H1 (cell line): ENCODE data around the gene RAVER2. TPM values are rescaled to one million over a fixed set of nuclear protein-coding genes. Genes with fewer than 3 reads are reported as not detected.

Source experiments
- CTCF ChIA-PET: fragments of 300-600 bp; sonication (Branson Sonifier 250); formaldehyde crosslinking; loops from one replicate; lab custom pipeline; 2021; ENCODE audit not compliant: partially characterized antibody; lab: Charles Lee
- POLR2A ChIA-PET: fragments of 300-600 bp; sonication (Branson Sonifier 250); formaldehyde crosslinking; loops from one replicate; lab custom pipeline; 2021; ENCODE audit warnings: inconsistent platforms; ENCODE audit not compliant: partially characterized antibody; lab: Charles Lee
- DNase-seq, 2 experiments: peaks; one replicate each; pipeline versions ENCODE4 v3.0.0 to v3.0.0-alpha.2; 2010 to 2022; ENCODE audit warnings: low spot score in 2 of 2, low read depth in 1 of 2, mixed read lengths in 1 of 2
- FAIRE-seq: peaks from 2 replicates; lab custom pipeline; 2011; peaks lifted over from hg19 to GRCh38; lab: Jason Lieb, UNC
- H2AFZ ChIP-seq: 2 replicates; pipeline ENCODE4 v1.8.1; 2012; ENCODE audit warnings: low read length, inconsistent platforms
- H2AK5ac ChIP-seq: 2 replicates; pipeline ENCODE4 v1.6.1; 2013; ENCODE audit warnings: low read depth, low read length
- H2BK120ac ChIP-seq: replicated peaks from 2 replicates; pipeline ENCODE3; 2013; ENCODE audit warnings: low read depth, low read length, inconsistent platforms
- H2BK12ac ChIP-seq: 2 replicates; pipeline ENCODE4 v1.6.1; 2013; ENCODE audit warnings: low read depth, low read length
- H2BK15ac ChIP-seq: 2 replicates; pipeline ENCODE4 v1.6.1; 2013; ENCODE audit warnings: low read length
- H2BK20ac ChIP-seq: 2 replicates; pipeline ENCODE4 v1.6.1; 2013; ENCODE audit warnings: low read length
- H2BK5ac ChIP-seq: 2 replicates; pipeline ENCODE4 v1.6.1; 2013; ENCODE audit warnings: low read depth, low read length
- H3K14ac ChIP-seq: 2 replicates; pipeline ENCODE4 v1.6.1; 2013; ENCODE audit warnings: inconsistent platforms; ENCODE audit not compliant: insufficient read length
- H3K18ac ChIP-seq: 2 replicates; pipeline ENCODE4 v1.6.1; 2013; ENCODE audit warnings: low read length; ENCODE audit errors: extremely low read depth
- H3K23ac ChIP-seq: 2 replicates; pipeline ENCODE4 v1.6.1; 2013; ENCODE audit warnings: inconsistent platforms; ENCODE audit not compliant: insufficient read length
- H3K23me2 ChIP-seq: 2 replicates; pipeline ENCODE4 v1.6.1; 2013; ENCODE audit warnings: low read depth, low read length
- H3K27ac ChIP-seq: 2 replicates; pipeline ENCODE4 v1.6.1; 2011; ENCODE audit warnings: low read depth, low read length, inconsistent platforms
- H3K27me3 ChIP-seq, 4 experiments: replicated peaks in 1 of 4; 1 replicate in 1 of 4; 2 replicates in 3 of 4; pipeline versions ENCODE4 v1.6.1 to v1.8.1; 2011 to 2013; ENCODE audit warnings: low read length in 3 of 4, mild to moderate bottlenecking in 3 of 4, inconsistent platforms in 2 of 4, mixed read lengths in 2 of 4, moderate library complexity in 1 of 4; ENCODE audit not compliant: control insufficient read depth in 3 of 4, insufficient read depth in 3 of 4; ENCODE audit errors: extremely low read depth in 1 of 4
- H3K36me3 ChIP-seq, 4 experiments: 2 replicates each; pipeline versions ENCODE4 v1.6.1 to v1.8.1; 2011 to 2013; ENCODE audit warnings: mild to moderate bottlenecking in 4 of 4, low read length in 3 of 4, moderate library complexity in 2 of 4, control low read depth in 1 of 4, inconsistent platforms in 1 of 4; ENCODE audit not compliant: insufficient read depth in 4 of 4, control insufficient read depth in 2 of 4
- H3K4ac ChIP-seq: replicated peaks from 2 replicates; pipeline ENCODE3; 2013; ENCODE audit warnings: low read length, low read depth, mixed read lengths, inconsistent platforms; ENCODE audit not compliant: insufficient read length
- H3K4me1 ChIP-seq, 4 experiments: replicated peaks in 1 of 4; 1 replicate in 1 of 4; 2 replicates in 3 of 4; pipeline versions ENCODE4 v1.6.1 to v1.8.1; 2011 to 2013; ENCODE audit warnings: low read length in 3 of 4, inconsistent platforms in 2 of 4, mixed read lengths in 1 of 4; ENCODE audit not compliant: insufficient read depth in 4 of 4, control insufficient read depth in 3 of 4
- H3K4me2 ChIP-seq, 2 experiments: 2 replicates each; pipeline versions ENCODE4 v1.6.1 to v1.8.1; 2011 to 2013; ENCODE audit warnings: low read depth in 2 of 2, low read length in 2 of 2, control low read depth in 1 of 2, inconsistent platforms in 1 of 2, mild to moderate bottlenecking in 1 of 2; ENCODE audit not compliant: insufficient read depth in 1 of 2
- H3K4me3 ChIP-seq, 4 experiments: fragments of 200-600, 300-600 bp in 1 of 4; sonication (generic), shearing (Covaris generic), sonication (Bioruptor Twin) in 1 of 4; 2 replicates each; pipeline versions ENCODE4 v1.5.1 to v1.8.1; 2011 to 2016; ENCODE audit warnings: low read length in 4 of 4, low read depth in 3 of 4, control low read depth in 2 of 4, inconsistent platforms in 2 of 4, mild to moderate bottlenecking in 2 of 4, mixed read lengths in 1 of 4, moderate library complexity in 1 of 4; ENCODE audit not compliant: insufficient read depth in 2 of 4; ENCODE audit errors: extremely low read depth in 1 of 4
- H3K56ac ChIP-seq: replicated peaks from 2 replicates; pipeline ENCODE3; 2013; ENCODE audit warnings: low read depth, mild to moderate bottlenecking, mixed read lengths, low read length, inconsistent platforms; ENCODE audit not compliant: insufficient read length
- H3K79me1 ChIP-seq: 2 replicates; pipeline ENCODE4 v1.6.1; 2013; ENCODE audit warnings: low read depth, low read length, control low read depth
- H3K79me2 ChIP-seq, 2 experiments: 2 replicates each; pipeline versions ENCODE4 v1.6.1 to v1.8.1; 2012 to 2013; ENCODE audit warnings: low read length in 2 of 2, mild to moderate bottlenecking in 2 of 2, inconsistent platforms in 1 of 2; ENCODE audit not compliant: insufficient read depth in 2 of 2, control insufficient read depth in 1 of 2
- H3K9ac ChIP-seq, 4 experiments: replicated peaks in 1 of 4; 1 replicate in 1 of 4; 2 replicates in 3 of 4; pipeline versions ENCODE4 v1.6.1 to v1.8.1; 2011 to 2013; ENCODE audit warnings: low read depth in 3 of 4, low read length in 3 of 4, control low read depth in 2 of 4, mild to moderate bottlenecking in 2 of 4, moderate library complexity in 2 of 4, inconsistent platforms in 1 of 4; ENCODE audit errors: extremely low read depth in 1 of 4
- H3K9me3 ChIP-seq, 2 experiments: 2 replicates each; pipeline versions ENCODE4 v1.6.1 to v1.8.1; 2012 to 2013; ENCODE audit warnings: mild to moderate bottlenecking in 2 of 2, moderate library complexity in 2 of 2, control low read depth in 1 of 2, inconsistent platforms in 1 of 2, low read depth in 1 of 2, low read length in 1 of 2, mixed read lengths in 1 of 2; ENCODE audit not compliant: insufficient read depth in 2 of 2
- H4K20me1 ChIP-seq, 2 experiments: replicated peaks in 1 of 2; 2 replicates each; pipeline versions ENCODE3 to v1.8.1; 2011 to 2013; ENCODE audit warnings: inconsistent platforms in 2 of 2, low read length in 2 of 2, mild to moderate bottlenecking in 1 of 2; ENCODE audit not compliant: insufficient read depth in 2 of 2, control insufficient read depth in 1 of 2
- H4K5ac ChIP-seq: 2 replicates; pipeline ENCODE4 v1.6.1; 2013; ENCODE audit warnings: low read length, low read depth, mixed read lengths, inconsistent platforms; ENCODE audit not compliant: insufficient read length
- H4K8ac ChIP-seq: 2 replicates; pipeline ENCODE4 v1.8.0; 2013; ENCODE audit warnings: mild to moderate bottlenecking, moderate library complexity, low read length, inconsistent platforms; ENCODE audit not compliant: insufficient read depth; ENCODE audit errors: extremely low read depth
- H4K91ac ChIP-seq: replicated peaks from 2 replicates; pipeline ENCODE3; 2013; ENCODE audit warnings: low read length, mixed read lengths, inconsistent platforms; ENCODE audit not compliant: insufficient read length
- KDM4A ChIP-seq: IDR thresholded peaks from one replicate; pipeline ENCODE4 v1.7.1; 2012; ENCODE audit warnings: low read depth, mild to moderate bottlenecking, moderate library complexity, low read length, inconsistent platforms; ENCODE audit not compliant: severe bottlenecking
- MAX ChIP-seq: IDR thresholded peaks from 2 replicates; pipeline ENCODE4 v1.6.1; 2012; ENCODE audit warnings: inconsistent platforms
- WGBS, 2 experiments: shearing (Covaris generic) in 1 of 2; methylation state at CpG; one replicate each; pipeline versions ENCODE4 v1.1.6 to v1.1.7; 2013 to 2015; ENCODE audit warnings: low lambda C conversion rate in 2 of 2, mixed read lengths in 2 of 2, inconsistent platforms in 1 of 2, low coverage in 1 of 2, missing lambda C conversion rate in 1 of 2; ENCODE audit not compliant: insufficient replicate concordance in 2 of 2, insufficient coverage in 1 of 2, insufficient read length in 1 of 2; ENCODE audit errors: extremely low coverage in 1 of 2, missing lambda C conversion rate in 1 of 2; 5-methylcytosine and 5-hydroxymethylcytosine counted together
- polyA plus RNA-seq, 7 experiments: library from polyadenylated mRNA; depleted of rRNA in 3 of 7; stranded (reverse) in 5 of 7; unstranded in 2 of 7; fragments of >200 nt in 5 of 7; fragments of 200-250 nt in 2 of 7; gene quantifications; 1 replicate in 5 of 7; 2 replicates in 1 of 7; 4 replicates in 1 of 7; pipeline versions ENCODE4 v1.2.1 to v1.2.3, GENCODE V29; 2011 to 2013; ENCODE audit warnings: missing spikeins in 2 of 7, mixed read lengths in 2 of 7
- total RNA-seq: library from RNA; stranded (reverse); fragmentation: NEBNext Ultra II Directional; extraction: Animal tissue kit (Norgen Biotek cat#: 25700); gene quantifications from 2 replicates; pipeline ENCODE4 v1.2.1, GENCODE V29; 2021

Gene RAVER2
- total and polyA plus RNA-seq, 2 of the 8 experiments (the other 6 are each of a cell fraction or from before 2014, with no cell fraction given) = 10.5 to 19.5 TPM

DNA sequence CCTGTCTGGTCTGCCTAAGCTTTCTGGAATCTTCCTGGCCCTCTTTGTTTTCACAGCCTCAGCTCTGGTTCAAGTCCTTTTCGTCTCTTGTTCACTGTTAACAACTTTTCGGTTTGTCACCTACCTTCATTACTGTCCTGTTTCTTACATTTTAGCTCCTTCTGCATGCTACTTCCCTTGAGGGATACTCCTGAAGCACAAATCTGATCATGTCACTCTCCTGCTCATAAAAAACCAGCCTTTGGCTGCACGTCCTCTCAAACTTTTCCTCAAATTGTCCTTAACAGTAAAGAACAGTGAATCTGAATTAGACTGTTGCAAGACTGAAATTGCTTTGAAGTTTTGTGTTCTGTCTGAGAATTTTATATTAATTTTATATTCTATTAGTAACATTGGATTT is 3.3 kb downstream of the RAVER2 start:
- ChIA-PET POLR2A (interaction anchor here (0.7 to 1.1 kb wide), 2 partner anchors 14 to 470 kb away, joined by 3 to 6 read pairs; no protein-coding TSS in a partner anchor), CTCF (interaction anchor here (0.7 kb wide), 1 partner anchor 57 kb away, joined by 3 read pairs; no protein-coding TSS in a partner anchor)
- Histone ChIP-seq H3K4ac (no peak overlapping the region), H3K23ac (no peak overlapping the region), H3K4me1 (peaks cover 0 to 6% (median 2%) of the 10 kb centered on the region in 4 experiments; a peak in 3 of 7 replicates), H2BK120ac (no peak overlapping the region), H4K5ac (no peak overlapping the region), H2BK15ac (no peak overlapping the region), H3K79me1 (peaks cover 3% of the 10 kb centered on the region; the same call in 1 of the 2 replicates), H3K27me3 (no peaks in the 10 kb centered on the region), H3K9me3 (no peaks in the 10 kb centered on the region), H2AFZ (no peak overlapping the region), H3K36me3 (no peaks in the 10 kb centered on the region), H3K18ac (no peak overlapping the region), H4K20me1 (peaks cover 0 to 5% of the 10 kb centered on the region in 2 experiments), H3K14ac (no peak overlapping the region), H2BK5ac (no peak overlapping the region), H2BK20ac (no peak overlapping the region), H3K27ac (no peak overlapping the region), H2BK12ac (no peak overlapping the region), H3K79me2 (peaks cover 0 to 53% of the 10 kb centered on the region in 2 experiments; a peak in 3 of 4 replicates), H3K4me2 (no peak overlapping the region), H3K4me3 (no peak overlapping the region), H3K23me2 (peaks cover 7% of the 10 kb centered on the region; the same call in 1 of the 2 replicates), H3K56ac (no peak overlapping the region), H2AK5ac (no peak overlapping the region), H4K91ac (no peak overlapping the region), H4K8ac (no peak overlapping the region), H3K9ac (no peak overlapping the region)
- WGBS, 2 experiments = 87% methylated on average over 3 of the region's 3 CpGs; no CpG with 5 or more reads in 1 of the 2 experiments
- no peak for FAIRE-seq
- TF ChIP-seq MAX (no peak), KDM4A (no peak)
- DNase-seq = no peak
